NOMO-1 treated with DMSO at 0.1 percent for 48 hours (cell line): Measurements from ENCODE around the gene STRN3.

ENCODE experiments used
- DNase-seq: peaks from one replicate; lab custom pipeline; 2025; ENCODE audit not compliant: unreplicated experiment; lab: John Stamatoyannopoulos, UW

The STRN3 gene

GRCh38 chr14:31038521-31039166 lies 12.5 kb upstream of the STRN3 start:
- DNase-seq, result no peak

DNA sequence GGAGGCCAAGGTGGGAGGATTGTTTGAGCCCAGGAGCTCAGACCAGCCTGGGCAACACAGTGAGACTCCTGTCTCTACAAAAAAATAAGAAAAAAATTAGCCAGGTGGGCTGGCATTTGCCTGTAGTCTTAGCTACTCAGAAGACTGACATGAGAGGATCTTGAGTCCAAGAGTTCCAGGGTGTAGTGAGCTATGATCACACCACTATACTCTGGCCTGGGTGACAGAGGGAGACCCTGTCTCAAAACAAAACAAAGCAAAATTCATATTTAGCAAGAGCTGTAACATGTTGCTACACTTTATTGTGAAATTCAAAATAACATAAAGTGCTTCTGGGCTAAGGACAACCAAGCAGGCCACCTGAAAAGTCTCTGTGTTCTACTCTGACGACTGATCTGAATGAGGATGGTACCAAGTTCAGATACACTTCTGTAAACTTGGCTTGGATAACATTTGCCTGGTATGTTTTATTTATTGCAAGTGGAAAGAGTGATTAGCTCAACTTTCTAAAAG lies 11.6 kb upstream of the STRN3 start:
- no peak for DNase-seq

- DNase-seq, result no peak
Measured at GRCh38 chr14:31036552-31036951, 10.4 kb upstream of the STRN3 start.

GRCh38 chr14:31030469-31030868 lies 4.3 kb upstream of the STRN3 start:
- no peak for DNase-seq

GRCh38 chr14:31029016-31029970 lies 3.1 kb upstream of the STRN3 start:
- peak; percentile 9 for DNase-seq

DNA sequence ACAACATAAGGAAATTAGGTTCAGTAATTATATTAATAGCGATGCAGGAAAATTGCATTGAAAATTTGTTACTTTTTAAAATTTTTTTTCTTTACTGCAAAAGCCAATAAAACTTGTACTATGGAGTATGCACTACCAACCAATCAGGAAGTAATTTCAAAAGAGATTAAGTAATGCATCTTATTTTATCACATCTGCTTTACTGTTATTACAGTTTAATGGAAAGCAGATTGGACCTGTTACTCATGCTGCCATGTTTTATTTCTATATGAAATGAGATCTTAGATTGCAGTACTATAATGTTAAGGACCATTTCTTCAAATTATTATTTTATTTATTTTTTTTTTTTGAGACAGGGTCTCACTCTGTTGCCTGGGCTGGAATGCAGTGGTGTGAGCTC lies 1.7 kb upstream of the STRN3 start:
- peak; percentile 4 for DNase-seq

GRCh38 chr14:31026450-31027235 lies 464 bp upstream of the STRN3 start:
- peak; percentile 94 for DNase-seq

DNA sequence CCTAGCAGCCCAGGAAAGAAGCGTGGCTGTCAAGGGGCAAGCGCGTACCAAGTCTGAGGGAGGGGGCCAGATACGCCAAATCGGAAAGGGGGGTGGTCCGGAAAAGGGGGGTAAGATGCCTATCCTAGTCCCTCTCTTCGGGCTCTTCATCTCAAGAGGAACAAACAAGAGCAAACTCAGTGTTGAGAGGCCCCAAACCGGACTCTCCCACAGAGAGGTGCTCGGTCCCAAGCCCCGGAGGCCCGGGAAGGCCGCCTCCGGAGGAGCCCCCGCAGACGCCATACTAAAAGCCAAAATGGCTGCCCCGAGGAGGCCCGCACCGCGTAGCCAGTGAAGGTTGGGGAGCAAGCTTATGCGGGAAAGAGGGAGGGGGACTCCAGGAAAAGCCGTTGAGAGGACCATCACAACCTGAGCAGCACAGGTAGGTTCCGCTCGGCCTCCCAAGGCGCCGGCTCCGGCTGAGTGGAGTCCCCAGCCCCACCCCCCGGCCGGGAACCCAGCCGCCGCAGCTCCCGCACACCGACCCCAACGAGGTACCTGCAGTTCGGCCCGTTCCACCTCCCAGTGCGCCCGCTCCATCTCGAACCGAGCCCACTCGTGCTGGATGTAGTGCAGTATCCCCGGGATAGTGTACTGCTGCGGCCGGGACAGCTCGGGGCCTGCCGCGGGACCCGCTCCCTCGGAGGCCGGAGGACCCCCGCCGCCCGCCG lies 657 bp downstream of the STRN3 start, which contains the start of gene AP4S1:
Gene AP4S1 (plus strand): TSS at position 283 of the 710 bp plus-strand sequence. CDS start 40,548 bp downstream, outside the sequence.
- DNase-seq, result peak; percentile 26

DNA sequence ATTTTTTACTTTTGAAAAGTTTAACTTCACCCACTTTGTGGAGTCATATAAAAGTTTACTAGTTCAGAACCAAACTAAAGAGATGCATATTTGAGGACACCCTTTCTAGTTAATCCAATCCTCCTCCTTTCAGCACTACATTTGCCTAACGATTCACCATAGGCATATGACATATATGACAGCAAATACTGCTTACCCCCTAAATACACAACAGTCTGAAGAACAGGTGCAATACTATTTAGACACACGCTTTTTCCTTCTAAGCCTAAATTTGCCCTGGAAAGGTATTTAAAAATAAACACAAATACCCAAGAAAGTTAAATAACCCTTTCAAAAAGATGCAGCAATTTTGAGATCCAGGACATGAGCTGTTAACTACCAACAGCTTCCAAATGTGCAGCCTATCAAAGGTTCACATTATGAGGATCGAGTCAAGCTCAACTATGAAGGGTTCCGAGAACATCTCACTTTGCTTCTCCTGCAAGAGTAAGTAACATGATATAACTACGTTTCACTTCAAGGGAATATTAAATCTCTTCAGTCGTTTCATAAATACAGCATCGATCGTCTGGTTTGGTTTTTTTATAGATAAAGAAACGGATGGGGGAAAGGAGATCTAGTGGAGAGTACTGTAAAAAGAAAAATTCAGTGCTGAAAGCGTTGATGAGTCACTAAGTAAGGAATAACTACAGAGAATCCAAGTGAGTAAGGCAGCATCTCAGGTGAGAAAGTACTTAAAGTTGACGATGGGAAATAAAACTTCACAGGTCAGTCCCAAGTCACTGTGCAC lies 1.4 kb downstream of the STRN3 start:
- peak; percentile 26 for DNase-seq

DNA sequence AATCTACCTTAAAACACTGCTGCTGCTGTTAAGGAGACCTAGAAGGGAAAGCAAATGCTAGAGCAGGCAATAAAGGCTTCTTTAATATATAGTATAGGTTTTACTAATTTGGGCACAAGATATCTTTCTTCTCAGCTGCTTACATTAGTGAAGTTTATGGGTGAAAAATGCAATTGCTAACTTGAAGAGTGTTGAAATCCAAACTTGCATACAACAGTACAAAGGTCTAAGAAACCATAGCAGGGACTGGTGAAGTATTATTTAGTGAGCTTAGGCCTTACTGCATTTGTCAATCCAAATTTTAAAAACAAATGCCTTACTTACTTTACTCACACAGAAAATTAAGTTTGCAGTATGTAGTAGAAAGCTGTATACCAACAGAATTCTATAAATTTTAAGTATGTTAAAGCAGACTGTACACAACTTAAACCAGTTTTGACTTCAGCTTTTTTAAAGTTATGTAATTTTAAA lies 2.1 kb downstream of the STRN3 start:
- no peak for DNase-seq

DNA sequence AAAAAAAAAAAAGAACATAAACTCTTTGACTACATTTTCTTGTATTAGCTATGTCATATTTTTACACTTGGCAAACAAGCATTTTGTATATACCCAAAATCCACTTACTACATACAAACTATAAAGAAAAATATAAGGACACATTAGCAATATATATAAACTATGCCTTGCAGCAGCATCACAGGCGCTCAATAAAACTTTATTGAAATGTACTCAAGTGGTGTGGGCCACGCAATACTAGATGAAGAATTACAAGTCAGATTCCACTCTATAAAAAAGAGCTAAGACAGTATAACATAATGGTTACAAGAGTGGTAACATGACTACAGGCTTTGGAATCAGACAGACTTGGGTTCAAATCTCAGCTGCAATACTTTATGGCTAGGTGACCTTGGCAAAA lies 3.8 kb downstream of the STRN3 start:
- DNase-seq, result no peak

- no peak for DNase-seq
Measured at GRCh38 chr14:31021576-31021949, 4.6 kb downstream of the STRN3 start.

DNA sequence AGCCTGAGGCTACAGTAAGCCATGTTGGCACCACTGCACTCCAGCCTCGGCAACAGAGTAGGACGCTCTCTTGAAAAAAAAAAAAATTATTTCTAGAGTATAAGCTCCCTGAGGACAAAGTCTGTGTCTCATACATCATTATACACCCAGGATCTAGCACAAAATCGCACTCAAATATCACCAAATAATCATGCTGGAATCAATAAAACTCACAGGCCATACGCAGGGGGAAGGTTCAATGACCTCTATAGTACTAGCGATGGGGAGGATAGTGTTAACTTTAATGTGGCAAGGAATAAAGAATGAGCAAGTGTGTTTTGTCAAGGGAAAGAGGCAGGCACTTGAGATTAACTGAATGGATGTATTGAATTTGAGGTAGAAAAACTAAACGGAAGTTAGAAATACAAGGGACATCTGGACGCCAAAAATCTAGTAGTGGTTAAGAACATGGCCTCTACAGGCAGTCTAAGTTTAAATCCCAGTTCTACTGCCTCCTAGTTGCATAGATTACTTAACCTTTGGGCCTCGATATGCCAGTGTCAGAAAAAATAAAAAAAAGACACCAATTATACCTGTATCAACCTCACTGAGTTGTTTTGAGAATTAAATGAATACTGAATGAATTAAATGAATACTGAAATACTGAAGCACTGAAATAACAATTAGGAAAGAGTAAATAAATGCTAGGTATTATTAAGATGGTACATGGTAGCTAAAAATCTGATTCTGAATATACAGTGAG lies 5.2 kb downstream of the STRN3 start:
- DNase-seq, result no peak

DNA sequence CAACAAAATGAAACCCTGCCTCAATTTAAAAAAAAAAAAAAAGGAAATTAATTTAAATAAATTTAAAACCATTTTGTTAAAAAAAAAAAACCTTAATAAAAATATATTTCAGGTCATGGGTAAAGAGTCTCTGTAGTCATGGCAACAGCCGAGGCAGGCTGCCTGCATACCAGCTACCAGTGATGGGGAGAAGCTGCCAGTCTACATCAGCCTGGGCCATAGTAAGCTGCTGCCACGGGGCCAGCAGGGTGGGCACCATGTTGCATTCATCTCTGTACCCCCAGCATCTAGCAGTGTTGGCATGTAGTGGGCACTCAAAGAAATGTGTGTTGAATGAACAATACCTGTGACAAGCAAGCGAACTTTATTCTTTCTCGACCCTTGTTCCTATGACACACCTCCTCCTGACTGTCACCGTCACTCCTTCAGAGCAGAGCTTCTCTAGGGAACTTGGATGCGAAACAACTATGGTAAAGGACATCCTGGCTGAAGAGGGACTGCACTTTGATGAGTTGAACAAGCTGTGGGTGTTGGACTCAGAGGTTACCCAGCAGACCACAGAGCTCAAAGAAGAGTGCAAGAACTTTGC lies 8.0 kb downstream of the STRN3 start:
- DNase-seq, result no peak

GRCh38 chr14:31013841-31014240 lies 12.3 kb downstream of the STRN3 start:
- no peak for DNase-seq

GRCh38 chr14:31010935-31011334 lies 15.2 kb downstream of the STRN3 start:
- DNase-seq, result no peak

DNA sequence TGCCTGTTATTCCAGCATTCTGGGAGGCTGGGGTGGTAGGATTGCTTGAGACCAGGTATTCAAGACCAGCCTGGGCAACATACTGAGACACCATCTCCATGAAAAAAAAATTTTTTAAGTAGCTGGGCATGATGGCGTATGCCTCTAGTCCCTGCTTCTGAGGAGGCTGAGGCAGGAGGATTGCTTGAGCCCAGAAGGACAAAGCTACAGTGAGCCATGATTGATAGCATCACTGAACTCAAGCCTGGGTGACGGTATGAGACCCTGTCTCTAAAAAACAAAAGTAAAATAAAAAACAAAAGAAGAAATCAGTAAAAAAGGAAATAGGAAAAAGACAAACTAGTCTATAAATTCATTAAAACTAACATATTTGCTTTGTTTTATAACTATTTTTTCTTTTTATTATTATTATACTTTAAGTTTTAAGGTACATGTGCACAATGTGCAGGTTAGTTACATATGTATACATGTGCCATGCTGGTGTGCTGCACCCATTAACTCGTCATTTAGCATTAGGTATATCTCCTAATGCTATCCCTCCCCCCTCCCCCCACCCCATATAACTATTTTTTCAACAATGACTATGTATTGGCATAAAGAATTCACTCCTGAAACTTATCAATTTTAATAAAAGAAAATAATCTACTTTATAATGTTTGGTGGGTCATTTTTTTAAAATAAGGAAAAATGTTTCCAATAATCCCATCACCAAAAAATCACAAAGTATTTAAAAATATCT lies 16.2 kb downstream of the STRN3 start:
- no peak for DNase-seq

DNA sequence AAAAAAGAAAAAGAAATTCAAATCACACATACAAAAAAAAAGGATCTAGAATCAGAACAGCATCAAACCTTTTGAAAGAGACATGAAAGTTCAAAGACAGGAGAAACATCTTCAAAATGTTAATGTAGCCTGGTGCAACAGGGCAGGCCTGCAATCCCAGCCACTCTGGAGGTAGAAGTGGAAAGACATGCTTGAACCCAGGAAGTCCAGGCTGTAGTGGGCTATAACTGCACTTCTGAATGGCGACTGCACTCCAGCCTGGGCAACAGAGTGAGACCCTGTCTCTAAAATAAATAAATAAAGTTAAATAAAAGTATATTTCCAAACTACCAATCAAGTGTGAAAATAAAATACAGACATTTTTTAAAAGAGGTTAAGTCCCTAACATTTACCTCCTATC lies 19.5 kb downstream of the STRN3 start:
- DNase-seq, result no peak
